ENCODE measurements around the gene TTN.

GRCh38 chr2:178650554-178650953 lies 156.7 kb downstream of the TTN start:
- TF ChIP-seq CTCF (conservative IDR thresholded peaks at IDR 0.05; ENCODE audit: low read depth, low read length) (no peak), EZH2phosphoT487 (IDR thresholded peaks at IDR 0.05; ENCODE audit: borderline replicate concordance, low read length) (no peak)

Measured in PC-3 (cell line).